GM12891 (cell line): ENCODE measurements around the gene ING5.

Experiments
- PAX5 ChIP-seq: IDR thresholded peaks from 2 replicates; pipeline ENCODE4 v1.6.1; 2011; ENCODE audit warnings: low read length, moderate library complexity, mild to moderate bottlenecking; ENCODE audit not compliant: insufficient read depth, severe bottlenecking
- POLR2A ChIP-seq: IDR thresholded peaks from 2 replicates; pipeline ENCODE4 v1.6.1; 2011; ENCODE audit warnings: low read depth, low read length, control low read depth
- POLR2AphosphoS5 ChIP-seq: IDR thresholded peaks from 2 replicates; pipeline ENCODE4 v1.6.1; 2011; ENCODE audit warnings: low read depth, low read length, control low read depth
- POU2F2 ChIP-seq: IDR thresholded peaks from 2 replicates; pipeline ENCODE4 v1.6.1; 2011; ENCODE audit warnings: low read depth, mild to moderate bottlenecking, control low read depth, low read length, moderate library complexity
- SPI1 ChIP-seq: IDR thresholded peaks from 2 replicates; pipeline ENCODE4 v1.6.1; 2011; ENCODE audit warnings: low read depth, low read length, control low read depth
- TAF1 ChIP-seq: IDR thresholded peaks from 2 replicates; pipeline ENCODE4 v1.6.1; 2011; ENCODE audit warnings: low read depth, low read length, control low read depth

GRCh38 chr2:241752689-241753276 lies 50.9 kb downstream of the ING5 start:
- no peak for TF ChIP-seq POU2F2
- no peak for TF ChIP-seq TAF1
- no peak for TF ChIP-seq POLR2A
- no peak for TF ChIP-seq POLR2AphosphoS5
- TF ChIP-seq SPI1 = no peak
- TF ChIP-seq PAX5 = no peak
